ENCODE results near the gene MOB3B.

The MOB3B gene

DNA sequence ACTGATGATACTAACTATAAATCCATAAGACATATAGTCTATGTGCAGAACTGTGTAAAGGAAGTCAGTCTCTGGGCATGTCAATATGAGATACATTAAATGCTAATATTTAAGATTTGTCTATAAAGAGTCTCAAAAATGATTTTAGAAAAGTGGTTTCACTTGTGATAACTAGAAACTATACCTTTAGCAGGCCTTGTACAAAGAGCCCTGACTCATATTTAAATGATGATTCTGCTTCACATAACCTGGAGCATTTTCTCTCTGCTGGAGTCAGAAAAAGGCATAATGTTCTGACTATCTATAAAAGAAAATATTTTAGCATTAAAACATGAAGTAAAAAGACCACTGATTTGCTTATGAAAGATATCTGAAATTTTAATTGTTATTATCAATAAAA, 28.7 kb upstream of the MOB3B start:
- TF ChIP-seq, protein P1, sequence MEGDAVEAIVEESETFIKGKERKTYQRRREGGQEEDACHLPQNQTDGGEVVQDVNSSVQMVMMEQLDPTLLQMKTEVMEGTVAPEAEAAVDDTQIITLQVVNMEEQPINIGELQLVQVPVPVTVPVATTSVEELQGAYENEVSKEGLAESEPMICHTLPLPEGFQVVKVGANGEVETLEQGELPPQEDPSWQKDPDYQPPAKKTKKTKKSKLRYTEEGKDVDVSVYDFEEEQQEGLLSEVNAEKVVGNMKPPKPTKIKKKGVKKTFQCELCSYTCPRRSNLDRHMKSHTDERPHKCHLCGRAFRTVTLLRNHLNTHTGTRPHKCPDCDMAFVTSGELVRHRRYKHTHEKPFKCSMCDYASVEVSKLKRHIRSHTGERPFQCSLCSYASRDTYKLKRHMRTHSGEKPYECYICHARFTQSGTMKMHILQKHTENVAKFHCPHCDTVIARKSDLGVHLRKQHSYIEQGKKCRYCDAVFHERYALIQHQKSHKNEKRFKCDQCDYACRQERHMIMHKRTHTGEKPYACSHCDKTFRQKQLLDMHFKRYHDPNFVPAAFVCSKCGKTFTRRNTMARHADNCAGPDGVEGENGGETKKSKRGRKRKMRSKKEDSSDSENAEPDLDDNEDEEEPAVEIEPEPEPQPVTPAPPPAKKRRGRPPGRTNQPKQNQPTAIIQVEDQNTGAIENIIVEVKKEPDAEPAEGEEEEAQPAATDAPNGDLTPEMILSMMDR (IDR thresholded peaks at IDR 0.05; ENCODE audit: low read depth, low read length) = no peak
- no peak overlapping the region for H3K4me3 ChIP-seq (ENCODE audit: low read depth, low read length)

DNA sequence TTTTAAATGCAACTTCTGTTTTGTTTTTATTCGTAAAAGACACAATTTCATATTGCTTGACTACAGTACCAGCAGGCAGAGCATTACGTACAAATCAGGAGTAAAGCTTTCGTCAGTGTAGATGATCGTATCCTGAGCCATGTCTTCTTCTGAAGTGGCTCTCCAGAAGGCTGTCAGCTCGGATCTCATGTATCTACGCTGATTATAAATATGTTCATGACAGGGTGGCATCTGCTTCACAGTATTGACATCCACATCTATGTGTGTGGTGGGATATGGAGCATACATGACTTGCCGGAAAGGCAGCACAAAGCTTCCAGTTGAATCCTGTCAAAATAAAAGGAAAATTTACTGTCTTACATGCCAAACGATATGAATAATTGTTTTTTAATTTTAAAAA, 26.9 kb upstream of the MOB3B start:
- TF ChIP-seq, protein P1 (IDR thresholded peaks at IDR 0.05; ENCODE audit: low read depth, low read length) = no peak
- H3K4me3 ChIP-seq (ENCODE audit: low read depth, low read length) = no peak overlapping the region

DNA sequence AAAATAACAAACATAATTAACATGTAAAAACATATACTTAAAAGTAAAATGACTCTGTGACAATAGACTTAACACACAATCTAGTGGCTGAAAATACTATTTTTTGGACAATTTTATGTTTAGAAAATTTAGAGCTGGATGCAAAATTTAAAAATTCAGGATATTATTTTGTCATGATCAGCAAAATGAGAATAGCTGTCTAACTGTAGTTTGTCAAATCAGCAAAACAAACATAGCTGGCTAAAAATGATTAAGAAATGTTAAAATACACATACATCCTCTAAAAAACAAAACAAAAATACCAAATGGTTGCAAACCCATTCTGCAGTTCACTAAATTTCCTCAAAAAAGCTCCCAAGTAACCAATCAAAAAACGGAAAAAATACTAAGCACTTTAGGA, 25.1 kb upstream of the MOB3B start:
- TF ChIP-seq, protein P1 (IDR thresholded peaks at IDR 0.05; ENCODE audit: low read depth, low read length) = no peak
- no peak overlapping the region for H3K4me3 ChIP-seq (ENCODE audit: low read depth, low read length)

DNA sequence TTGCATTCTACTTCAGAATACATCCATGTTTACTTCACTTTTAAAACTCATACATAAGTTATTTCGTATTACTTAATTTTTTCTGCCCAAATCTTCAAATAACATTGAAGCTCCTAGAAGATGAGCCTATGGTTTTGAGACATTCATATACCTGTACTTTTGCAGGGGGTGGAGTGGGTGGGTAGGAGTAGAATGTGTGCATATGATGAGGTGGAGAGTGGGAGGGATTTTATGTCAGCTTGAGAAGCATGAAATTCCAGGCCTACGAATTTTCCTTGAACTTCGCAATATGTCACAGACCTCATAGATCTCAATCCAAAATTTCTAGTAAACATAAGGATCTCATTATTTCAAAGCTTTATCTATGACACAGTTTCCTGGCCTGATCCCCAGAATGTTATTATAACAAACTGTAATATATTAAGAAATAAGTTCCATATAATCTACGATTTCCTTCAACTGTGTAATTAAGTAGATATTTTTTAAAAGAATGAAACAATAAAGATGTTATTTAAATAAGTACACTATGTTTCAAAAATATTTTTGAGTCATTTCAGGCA, 19.7 kb upstream of the MOB3B start:
- TF ChIP-seq, protein P1 (IDR thresholded peaks at IDR 0.05; ENCODE audit: low read depth, low read length) = no peak

DNA sequence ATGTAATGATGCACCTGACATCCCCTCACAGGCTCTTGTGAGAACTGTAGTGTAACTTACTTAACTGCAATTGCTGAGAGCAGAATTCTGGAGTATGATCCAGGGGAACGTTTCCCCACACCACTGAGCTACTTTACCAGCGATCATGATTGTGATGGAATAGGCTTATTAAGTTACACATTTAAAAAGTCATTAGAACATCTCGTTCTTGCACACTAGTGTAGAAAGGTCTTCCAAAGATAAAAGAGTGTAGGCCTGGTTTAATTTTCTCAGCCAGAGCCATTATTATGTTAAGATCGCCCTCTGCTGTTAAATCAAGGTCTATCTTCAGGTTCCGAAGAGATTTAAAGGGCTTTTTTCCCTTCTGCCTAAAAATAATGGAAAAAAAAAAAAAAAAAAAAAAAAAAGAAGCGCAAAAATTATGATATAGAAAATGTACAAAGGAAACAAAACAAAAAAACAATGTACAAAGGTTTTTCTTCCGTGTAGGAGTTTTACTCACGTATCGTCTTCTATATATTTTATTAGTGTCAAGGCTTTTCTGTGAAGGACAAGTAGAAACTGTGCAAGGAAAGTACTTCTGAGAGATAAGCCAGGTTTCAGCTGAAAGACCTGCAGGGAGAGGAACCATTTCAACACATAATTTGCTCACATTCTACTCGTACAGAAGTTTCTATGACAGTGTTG, 18.6 kb upstream of the MOB3B start:
- TF ChIP-seq, protein P1 (IDR thresholded peaks at IDR 0.05; ENCODE audit: low read depth, low read length) = no peak
- H3K4me3 ChIP-seq (ENCODE audit: low read depth, low read length) = no peak overlapping the region

More for the DNA sequence above, 19.7 kb upstream of the MOB3B start:
- H3K4me3 ChIP-seq (ENCODE audit: low read depth, low read length) = no peak overlapping the region

DNA sequence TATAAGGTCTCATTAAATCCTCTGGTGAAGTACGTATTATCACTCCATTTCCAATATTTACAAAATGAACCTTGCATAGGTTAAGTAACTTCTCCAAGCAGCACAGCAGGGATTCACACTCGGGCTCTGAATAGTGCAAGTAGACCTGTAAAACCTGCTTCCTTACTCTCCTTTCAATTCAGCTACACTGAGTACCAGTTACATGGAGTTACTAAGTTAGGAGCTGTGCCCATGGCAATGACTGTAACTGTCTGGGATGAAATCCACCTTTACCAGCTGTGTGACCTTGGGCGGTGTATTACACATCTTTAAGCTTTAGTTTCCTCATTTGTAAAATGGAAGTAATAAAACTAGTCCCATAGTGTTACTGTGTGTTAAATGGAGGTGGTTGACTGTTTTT, 15.9 kb upstream of the MOB3B start:
- H3K4me3 ChIP-seq (ENCODE audit: low read depth, low read length) = no peak overlapping the region
- TF ChIP-seq, protein P1 (IDR thresholded peaks at IDR 0.05; ENCODE audit: low read depth, low read length) = no peak

DNA sequence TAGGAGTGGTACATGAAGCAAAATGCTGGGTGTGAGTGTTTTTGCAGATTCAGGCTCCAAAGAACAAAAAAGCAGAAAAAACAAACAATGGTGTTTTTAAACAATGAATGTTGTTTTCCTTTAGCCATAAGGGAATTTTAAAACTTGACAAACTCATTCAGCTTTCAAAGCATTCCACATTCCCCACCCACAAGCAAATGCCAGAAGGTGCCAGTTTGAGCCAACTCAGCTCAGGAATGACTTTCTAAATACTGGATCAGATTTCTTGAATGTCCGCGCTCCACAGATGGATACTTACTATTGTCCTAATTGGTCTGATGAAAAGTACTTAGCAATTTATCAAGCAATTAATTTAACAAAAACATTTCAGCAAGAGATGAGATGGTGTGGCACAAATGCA, 12.9 kb upstream of the MOB3B start:
- H3K4me3 ChIP-seq (ENCODE audit: low read depth, low read length) = no peak overlapping the region
- TF ChIP-seq, protein P1 (IDR thresholded peaks at IDR 0.05; ENCODE audit: low read depth, low read length) = no peak

Measured in WI38 (cell line).